ENCODE measurements around the gene ZBTB48. TPM values are rescaled to one million over a fixed set of nuclear protein-coding genes. Genes with fewer than 3 reads are reported as not detected.

The ZBTB48 gene
- total RNA-seq, 3 donors from 2014 or later (not counting 1 experiment from before 2014, with no cell fraction given) = 45.6 to 56.4 (median 54.0) TPM

- no peak overlapping the region for H3K4me3 ChIP-seq (ENCODE audit: low read length)
- Mint-ChIP-seq H3K27me3 (ENCODE audit: low read depth in 2 of 2) (no peaks in the 10 kb centered on the region), H3K36me3 (no peaks in the 10 kb centered on the region), H3K4me1 (peaks cover 31 to 33% of the 10 kb centered on the region in 2 donors), H3K4me3 (peak overlapping the region; percentile 84), H3K27ac (peak overlapping the region in 1 of 2 donors; percentile 24), H3K9me3 (no peaks in the 10 kb centered on the region)
- H3K36me3 ChIP-seq (ENCODE audit: control insufficient read depth, insufficient read depth, low read length) = peaks cover 24% of the 10 kb centered on the region
- intact Hi-C loops (cut with micrococcal nuclease) = no loop called here
- H3K4me1 ChIP-seq (ENCODE audit: control insufficient read depth, insufficient read depth, low read length) = peaks cover 23% of the 10 kb centered on the region
- no peak overlapping the region for H3K27ac ChIP-seq (ENCODE audit: low read length)
- TF ChIP-seq CTCF (IDR thresholded peaks at IDR 0.05) = no peak
- no peaks in the 10 kb centered on the region for H3K9me3 ChIP-seq (ENCODE audit: control insufficient read depth, insufficient read depth, low read length)
- no peak for DNase-seq
- WGBS (ENCODE audit: insufficient coverage) = 87% methylated on average over 9 of the region's 9 CpGs
- ATAC-seq = no peak
- no peaks in the 10 kb centered on the region for H3K27me3 ChIP-seq (ENCODE audit: control insufficient read depth, insufficient read depth, low read length)
These were observed 47.2 kb downstream of the ZBTB48 start for GRCh38 chr1:6627031-6627430.

GRCh38 chr1:6627841-6628545, 48.2 kb downstream of the ZBTB48 start:
- H3K4me1 Mint-ChIP-seq = peaks cover 31 to 33% of the 10 kb centered on the region in 2 donors
- H3K36me3 ChIP-seq (ENCODE audit: control insufficient read depth, insufficient read depth, low read length) = peaks cover 33% of the 10 kb centered on the region

GRCh38 chr1:6628971-6629479, 49.2 kb downstream of the ZBTB48 start:
- H3K4me1 ChIP-seq (ENCODE audit: control insufficient read depth, insufficient read depth, low read length) = peaks cover 23% of the 10 kb centered on the region
- WGBS (ENCODE audit: insufficient coverage) = 91% methylated on average over 12 of the region's 12 CpGs
- no peaks in the 10 kb centered on the region for H3K27me3 ChIP-seq (ENCODE audit: control insufficient read depth, insufficient read depth, low read length)
- H3K9me3 Mint-ChIP-seq = no peaks in the 10 kb centered on the region
- intact Hi-C loops (cut with micrococcal nuclease) = no loop called here
- H3K27me3 Mint-ChIP-seq (ENCODE audit: low read depth in 2 of 2) = no peaks in the 10 kb centered on the region
- peak overlapping the region in 1 of 2 donors; percentile 57 for H3K27ac Mint-ChIP-seq
- H3K4me1 Mint-ChIP-seq = peaks cover 31 to 33% of the 10 kb centered on the region in 2 donors
- H3K36me3 ChIP-seq (ENCODE audit: control insufficient read depth, insufficient read depth, low read length) = peaks cover 38% of the 10 kb centered on the region
- H3K27ac ChIP-seq (ENCODE audit: low read length) = no peak overlapping the region
- no peak overlapping the region for H3K4me3 Mint-ChIP-seq
- ATAC-seq (no peak), DNase-seq (no peak)
- no peaks in the 10 kb centered on the region for H3K36me3 Mint-ChIP-seq
- H3K9me3 ChIP-seq (ENCODE audit: control insufficient read depth, insufficient read depth, low read length) = no peaks in the 10 kb centered on the region
- no peak overlapping the region for H3K4me3 ChIP-seq (ENCODE audit: low read length)
- TF ChIP-seq CTCF (IDR thresholded peaks at IDR 0.05) = no peak

More at GRCh38 chr1:6627841-6628545, 48.2 kb downstream of the ZBTB48 start:
- WGBS (ENCODE audit: insufficient coverage) = 96% methylated on average over 21 of the region's 21 CpGs
- Mint-ChIP-seq H3K9me3 (no peaks in the 10 kb centered on the region), H3K4me3 (peak overlapping the region; percentile 51), H3K36me3 (no peaks in the 10 kb centered on the region), H3K27ac (peak overlapping the region in 1 of 2 donors; percentile 11), H3K27me3 (ENCODE audit: low read depth in 2 of 2) (no peaks in the 10 kb centered on the region)
- Histone ChIP-seq H3K4me1 (ENCODE audit: control insufficient read depth, insufficient read depth, low read length) (peaks cover 23% of the 10 kb centered on the region), H3K4me3 (ENCODE audit: low read length) (no peak overlapping the region), H3K9me3 (ENCODE audit: control insufficient read depth, insufficient read depth, low read length) (no peaks in the 10 kb centered on the region), H3K27ac (ENCODE audit: low read length) (no peak overlapping the region), H3K27me3 (ENCODE audit: control insufficient read depth, insufficient read depth, low read length) (no peaks in the 10 kb centered on the region)
- intact Hi-C loops (cut with micrococcal nuclease) = no loop called here
- no peak for TF ChIP-seq CTCF (IDR thresholded peaks at IDR 0.05)
- no peak for ATAC-seq
- DNase-seq = no peak
